Fibroblast of skin of right biceps (primary cell): ENCODE measurements around the gene TRAK1.

Experiments used
- DNase-seq: peaks from one replicate; pipeline ENCODE4 v3.0.0-alpha.2; 2013

Gene TRAK1

GRCh38 chr3:42216302-42216701, 125.1 kb downstream of the TRAK1 start:
- no peak for DNase-seq

GRCh38 chr3:42216931-42217333, 125.8 kb downstream of the TRAK1 start:
- peak; percentile 67 for DNase-seq

- no peak for DNase-seq
Observed at GRCh38 chr3:42220436-42221121, 129.4 kb downstream of the TRAK1 start.

- no peak for DNase-seq
Observed at GRCh38 chr3:42222942-42223693, 132.0 kb downstream of the TRAK1 start.

GRCh38 chr3:42224178-42224577, 133.0 kb downstream of the TRAK1 start:
- DNase-seq, result no peak

GRCh38 chr3:42224658-42225421, 133.7 kb downstream of the TRAK1 start:
- no peak for DNase-seq

GRCh38 chr3:42225486-42226363, 134.6 kb downstream of the TRAK1 start:
- DNase-seq, result no peak

GRCh38 chr3:42226470-42227425, 135.6 kb downstream of the TRAK1 start:
- DNase-seq, result peak; percentile 22

- DNase-seq, result peak; percentile 10
Observed at GRCh38 chr3:42228796-42229195, 137.6 kb downstream of the TRAK1 start.

- DNase-seq, result no peak
Observed at GRCh38 chr3:42229266-42229941, 138.2 kb downstream of the TRAK1 start.

GRCh38 chr3:42229942-42230688, 139.0 kb downstream of the TRAK1 start:
- DNase-seq, result peak; percentile 56

GRCh38 chr3:42230860-42231259, 139.7 kb downstream of the TRAK1 start:
- DNase-seq, result no peak

- no peak for DNase-seq
Observed at GRCh38 chr3:42235532-42235931, 144.4 kb downstream of the TRAK1 start.

GRCh38 chr3:42236611-42237010, 145.5 kb downstream of the TRAK1 start:
- DNase-seq, result no peak

- DNase-seq, result no peak
Observed at GRCh38 chr3:42246091-42246490, 154.9 kb downstream of the TRAK1 start.

- peak; percentile 40 for DNase-seq
Observed at GRCh38 chr3:42247576-42248027, 156.4 kb downstream of the TRAK1 start.

GRCh38 chr3:42250761-42251160, 159.6 kb downstream of the TRAK1 start:
- no peak for DNase-seq

- DNase-seq, result no peak
Observed at GRCh38 chr3:42254566-42254965, 163.4 kb downstream of the TRAK1 start.

GRCh38 chr3:42256135-42256819, 165.1 kb downstream of the TRAK1 start:
- DNase-seq, result peak; percentile 89
